HL-60/S4 treated with phorbol 12-myristate 13-acetate at 8.2 ng/mL for 4 days and 3 days (cell line): ENCODE results near the gene A4GNT.

Experiments
- in situ Hi-C: fragments of 300-500 bp; cut with MboI; formaldehyde crosslinking; loops from 2 replicates; pipeline ENCODE4 v1.15.0; 2022; ENCODE audit warnings: low sequenced_read_pairs

A4GNT gene

GRCh38 chr3:138081371-138082084 is 50.7 kb downstream of the A4GNT start:
- in situ Hi-C loops = no loop called here

DNA sequence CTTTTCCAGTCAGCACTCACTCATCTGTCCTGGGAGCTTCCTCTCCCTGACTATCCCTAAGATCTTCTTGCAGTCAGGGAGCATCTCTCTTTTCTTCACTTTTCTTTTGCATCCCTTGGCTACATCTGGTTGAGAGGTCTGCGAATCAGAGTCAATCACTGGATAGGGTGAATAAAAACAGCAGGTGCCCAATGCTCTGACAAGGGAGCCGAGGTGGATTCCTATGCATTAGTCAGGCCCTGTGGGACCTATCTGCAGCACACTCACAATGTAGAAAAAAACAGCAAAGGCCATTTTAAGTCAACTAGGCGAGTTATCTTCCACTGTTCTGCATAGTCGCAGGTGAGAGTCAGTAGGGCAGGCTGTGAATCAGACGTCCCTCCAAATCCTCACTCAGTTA is 52.3 kb downstream of the A4GNT start:
- in situ Hi-C loops = no loop called here

DNA sequence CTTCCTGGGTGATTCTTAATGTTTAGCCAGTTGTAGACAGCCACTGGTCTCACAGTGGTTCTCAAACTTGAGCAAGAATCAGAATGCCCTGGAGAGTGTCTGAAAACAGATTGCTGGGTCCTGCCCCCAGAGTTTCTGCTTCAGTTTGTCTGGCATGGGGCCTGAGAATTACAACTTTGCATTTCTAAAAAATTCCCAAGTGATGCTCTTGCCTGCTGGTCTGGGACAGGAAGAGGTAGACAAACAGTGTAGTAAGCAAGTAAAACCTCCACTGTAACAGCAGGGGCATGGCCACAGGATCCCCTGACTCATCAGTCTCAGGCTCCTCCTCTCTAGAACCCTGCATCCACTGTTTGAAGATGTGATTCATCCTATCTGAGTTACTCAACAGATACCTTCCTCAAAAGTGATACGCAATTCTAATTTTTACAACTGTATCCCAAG is 53.3 kb downstream of the A4GNT start:
- in situ Hi-C loops = no loop called here

- in situ Hi-C loops = no loop called here
These were observed 54.1 kb downstream of the A4GNT start for GRCh38 chr3:138078096-138078495.
